Activated CD4-positive, alpha-beta T cell treated with anti-CD3 and anti-CD28 coated beads, Interleukin-2, Interleukin-6, amounts not matched to agents 100 ng/mL and 50 ng/mL, durations not matched to agents 16 hours and 8 hours (primary cell): ENCODE results near the gene DACT1.

Experiments
- DNase-seq: peaks from one replicate; pipeline ENCODE4 v3.0.0-alpha.2; 2020

DACT1 gene

GRCh38 chr14:58636129-58636528 lies 1.6 kb upstream of the DACT1 start:
- no peak for DNase-seq

DNA sequence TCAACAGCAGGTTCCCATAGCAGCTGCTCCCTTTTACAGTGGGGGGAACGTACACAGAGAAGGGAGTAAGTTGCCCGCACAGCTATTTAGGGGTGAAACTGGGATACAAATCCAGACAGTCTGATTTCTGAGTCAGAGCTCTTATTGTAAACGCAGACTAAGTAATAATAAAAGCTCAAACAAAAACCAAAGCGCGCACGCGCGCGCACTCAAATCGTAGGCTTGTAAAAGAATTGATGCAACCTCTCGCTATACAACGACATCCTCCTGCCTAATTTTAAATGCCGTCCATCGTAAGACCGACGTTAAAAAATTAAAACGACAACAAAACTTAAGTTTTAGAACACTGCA lies 747 bp upstream of the DACT1 start:
- DNase-seq = peak; percentile 39

GRCh38 chr14:58638231-58639197 lies 752 bp downstream of the DACT1 start:
- DNase-seq = peak; percentile 30

GRCh38 chr14:58639198-58639565 lies 1.4 kb downstream of the DACT1 start:
- DNase-seq = no peak

DNA sequence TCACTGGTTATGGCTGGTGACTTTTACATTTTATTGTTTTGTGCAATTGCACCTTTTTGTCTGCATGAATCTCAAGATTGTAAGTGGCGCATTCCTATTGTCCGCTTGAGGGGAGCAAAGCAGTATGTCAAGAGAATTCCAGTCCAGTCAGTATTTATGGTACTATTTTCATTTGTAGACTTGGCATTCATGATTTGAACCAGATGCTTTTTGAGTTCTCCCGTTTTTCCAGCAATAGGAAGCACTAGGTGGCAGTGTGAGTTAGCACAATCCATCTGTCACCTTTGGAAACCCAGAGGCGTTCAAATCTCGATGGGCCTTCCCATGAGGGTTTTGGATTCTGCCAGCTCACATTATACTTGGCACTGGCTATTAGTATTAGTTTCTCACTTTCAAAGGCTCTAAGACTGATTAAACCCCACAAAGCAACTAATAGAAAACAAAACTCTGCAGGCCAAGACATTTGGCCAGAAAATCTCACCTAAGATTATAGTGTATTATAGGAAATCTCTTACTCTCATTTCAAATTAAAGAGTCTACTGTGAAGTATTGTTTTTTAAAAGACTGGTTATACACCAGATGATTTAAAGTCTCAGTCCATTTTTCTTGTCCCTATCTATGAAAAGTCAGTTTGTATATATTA lies 2.2 kb downstream of the DACT1 start:
- peak; percentile 26 for DNase-seq

DNA sequence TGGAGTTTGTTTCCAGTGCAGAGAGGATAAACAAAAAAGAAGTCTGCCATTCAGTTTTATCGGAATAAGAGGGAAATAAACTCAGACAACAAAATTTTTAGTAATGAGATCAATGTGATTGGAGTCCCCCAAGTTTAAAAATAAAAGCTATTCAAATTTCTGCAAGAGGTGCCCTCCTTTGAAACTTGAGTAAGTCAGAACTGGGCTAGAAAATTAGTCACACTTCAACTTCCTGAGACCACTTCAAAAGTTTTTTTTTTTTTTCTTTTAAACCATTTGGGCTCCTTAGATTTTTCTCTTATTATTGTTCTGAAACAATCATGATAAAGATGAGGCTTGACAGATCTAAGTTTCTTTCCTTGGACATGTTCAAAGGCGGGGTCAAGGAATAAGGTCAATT lies 3.2 kb downstream of the DACT1 start:
- peak; percentile 11 for DNase-seq

GRCh38 chr14:58641509-58641908 lies 3.7 kb downstream of the DACT1 start:
- no peak for DNase-seq

DNA sequence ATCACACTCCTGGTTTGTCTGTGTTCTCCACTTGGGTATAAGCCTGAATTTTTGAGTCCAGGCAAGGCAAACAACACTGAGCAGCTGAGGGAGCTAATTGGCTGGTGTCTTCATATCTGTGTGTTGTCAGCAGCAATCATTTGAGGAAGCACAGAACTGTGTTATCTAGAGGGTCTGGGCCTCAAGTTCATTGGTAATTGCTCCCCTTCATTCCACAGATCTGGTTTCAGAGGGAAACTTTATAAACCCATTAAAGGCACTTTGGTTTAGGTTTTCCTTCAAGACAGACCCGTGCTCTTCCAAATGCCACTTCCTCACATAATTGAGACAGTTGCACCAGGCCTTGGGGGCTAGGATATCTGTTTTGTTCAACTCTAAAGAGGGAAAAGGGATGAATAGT lies 5.6 kb downstream of the DACT1 start:
- DNase-seq = no peak

- no peak for DNase-seq
Observed at GRCh38 chr14:58645641-58646040, 7.9 kb downstream of the DACT1 start.

GRCh38 chr14:58646479-58646878 lies 8.7 kb downstream of the DACT1 start:
- DNase-seq = no peak

- DNase-seq = no peak
Observed at GRCh38 chr14:58647777-58648176, 10.0 kb downstream of the DACT1 start.

DNA sequence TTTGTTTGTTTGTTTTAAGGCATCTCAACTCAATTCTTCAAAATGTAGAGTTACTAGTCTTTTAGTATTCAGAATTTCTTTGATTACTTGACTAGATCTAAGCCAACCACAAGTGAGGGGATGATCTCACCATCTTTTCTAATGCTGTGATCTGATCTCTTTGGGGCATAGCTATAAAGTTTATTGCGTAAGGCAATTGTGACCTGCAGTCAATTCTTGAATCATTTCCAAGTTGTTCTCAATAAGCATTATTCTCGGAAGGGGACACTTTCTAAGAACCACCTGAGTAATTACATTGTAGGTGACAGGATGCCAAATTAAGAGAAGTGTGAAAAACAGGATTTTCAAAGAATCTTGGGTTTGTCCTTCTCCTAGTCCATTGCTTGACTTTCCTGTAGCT lies 13.1 kb downstream of the DACT1 start:
- DNase-seq = peak; percentile 5

GRCh38 chr14:58656671-58657411 lies 19.1 kb downstream of the DACT1 start:
- DNase-seq = no peak

- no peak for DNase-seq
Observed at GRCh38 chr14:58659061-58659460, 21.3 kb downstream of the DACT1 start.

GRCh38 chr14:58659846-58660245 lies 22.1 kb downstream of the DACT1 start:
- DNase-seq = no peak

- DNase-seq = no peak
Observed at GRCh38 chr14:58660407-58660806, 22.6 kb downstream of the DACT1 start.

GRCh38 chr14:58662018-58662417 lies 24.3 kb downstream of the DACT1 start:
- no peak for DNase-seq

DNA sequence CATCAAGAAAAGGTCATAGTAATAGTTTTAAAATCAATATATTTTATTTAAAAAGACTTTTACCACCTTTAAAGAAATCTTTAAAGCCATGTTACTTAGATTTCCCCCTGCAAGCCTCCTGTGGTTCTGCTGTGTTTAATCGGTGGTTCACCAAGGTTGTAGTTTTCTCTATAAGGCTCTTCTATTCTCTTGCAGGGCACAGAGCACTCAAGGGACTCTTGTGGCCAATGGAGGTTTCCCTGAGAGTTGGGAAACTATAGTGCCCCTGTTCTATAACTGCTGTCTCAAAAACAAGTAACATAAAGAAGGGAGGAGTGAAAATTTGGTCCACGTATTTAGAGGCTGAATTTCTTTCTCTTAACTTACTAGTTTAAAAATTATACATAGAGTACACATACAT lies 25.0 kb downstream of the DACT1 start:
- DNase-seq = no peak

- no peak for DNase-seq
Observed at GRCh38 chr14:58663494-58664111, 25.8 kb downstream of the DACT1 start.

GRCh38 chr14:58665773-58666500 lies 28.2 kb downstream of the DACT1 start:
- no peak for DNase-seq

- no peak for DNase-seq
Observed at GRCh38 chr14:58666737-58667136, 29.0 kb downstream of the DACT1 start.

DNA sequence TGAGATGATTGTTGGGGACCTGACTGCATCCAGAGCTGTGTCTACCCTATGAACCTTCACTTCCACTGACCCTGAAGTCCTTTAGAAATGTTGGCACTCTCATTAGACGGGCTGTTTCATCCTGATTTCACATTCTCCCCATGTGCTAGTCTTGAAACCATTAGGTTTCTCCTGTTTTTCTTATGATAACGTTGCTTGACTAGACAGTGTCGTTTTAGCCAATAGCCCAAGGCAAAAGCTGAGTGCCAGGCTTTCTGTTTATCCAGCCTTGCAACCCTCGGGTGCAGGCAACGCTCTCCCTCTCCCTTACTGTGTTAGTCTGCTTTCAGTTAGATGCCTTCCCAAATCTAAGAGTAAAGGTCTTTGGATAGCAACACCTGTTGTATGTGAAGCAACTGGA lies 30.1 kb downstream of the DACT1 start:
- DNase-seq = no peak
